Chondrocyte (in vitro differentiated cells): ENCODE measurements around the gene MAP2K6. TPM values are rescaled to one million over a fixed set of nuclear protein-coding genes. Genes with fewer than 3 reads are reported as not detected.

ENCODE experiments used
- DNase-seq: peaks from one replicate; pipeline ENCODE4 v3.0.0; 2021; ENCODE audit warnings: mixed read lengths, low spot score
- H3K27ac Mint-ChIP-seq: one replicate; pipeline ENCODE4 v1.8.0; 2021; ENCODE audit warnings: mild to moderate bottlenecking, moderate library complexity, mixed read lengths; ENCODE audit not compliant: unreplicated experiment
- H3K27me3 Mint-ChIP-seq: 2 replicates; pipeline ENCODE4 v1.8.0; 2021; ENCODE audit warnings: low read depth, mixed read lengths
- H3K36me3 Mint-ChIP-seq: 2 replicates; pipeline ENCODE4 v1.8.0; 2021; ENCODE audit warnings: low read depth, mixed read lengths
- H3K4me1 Mint-ChIP-seq: 2 replicates; pipeline ENCODE4 v1.8.0; 2021; ENCODE audit warnings: low read depth, mild to moderate bottlenecking, mixed read lengths
- H3K4me3 Mint-ChIP-seq: one replicate; pipeline ENCODE4 v1.8.0; 2021; ENCODE audit warnings: mild to moderate bottlenecking, moderate library complexity, mixed read lengths; ENCODE audit not compliant: unreplicated experiment
- H3K9me3 Mint-ChIP-seq: 2 replicates; pipeline ENCODE4 v1.8.0; 2021; ENCODE audit warnings: low read depth, mixed read lengths
- CTCF ChIP-seq: fragments of 200-600 bp; sonication (generic); IDR thresholded peaks from 2 replicates; pipeline ENCODE4 v1.5.0; 2021; ENCODE audit warnings: antibody characterized with exemption, mild to moderate bottlenecking, moderate library complexity
- total RNA-seq: library from RNA; stranded (reverse); gene quantifications from 3 replicates; pipeline ENCODE4 v1.2.1, GENCODE V29; 2021

The MAP2K6 gene
- total RNA-seq, 1 donor from 2014 or later, result 0.75 TPM

- Mint-ChIP-seq H3K27me3 (no peaks in the 10 kb centered on the region), H3K9me3 (no peaks in the 10 kb centered on the region), H3K4me1 (peaks cover 12% of the 10 kb centered on the region), H3K27ac (no peak overlapping the region), H3K4me3 (no peak overlapping the region), H3K36me3 (no peaks in the 10 kb centered on the region)
- no peak for TF ChIP-seq CTCF
- DNase-seq, result no peak
These were observed 102.4 kb downstream of the MAP2K6 start for GRCh38 chr17:69516911-69517310.

- no peak for TF ChIP-seq CTCF
These were observed 104.5 kb downstream of the MAP2K6 start for GRCh38 chr17:69518951-69519350.

GRCh38 chr17:69523244-69523861 is 108.9 kb downstream of the MAP2K6 start:
- H3K4me3 Mint-ChIP-seq, result no peak overlapping the region
- H3K27ac Mint-ChIP-seq, result no peak overlapping the region
- no peaks in the 10 kb centered on the region for H3K36me3 Mint-ChIP-seq

More at GRCh38 chr17:69518951-69519350, 104.5 kb downstream of the MAP2K6 start:
- Mint-ChIP-seq H3K27me3 (no peaks in the 10 kb centered on the region), H3K36me3 (no peaks in the 10 kb centered on the region), H3K9me3 (no peaks in the 10 kb centered on the region), H3K4me3 (no peak overlapping the region), H3K4me1 (peaks cover 12% of the 10 kb centered on the region), H3K27ac (no peak overlapping the region)
- no peak for DNase-seq

GRCh38 chr17:69524854-69525253 is 110.4 kb downstream of the MAP2K6 start:
- peak; percentile 32 for TF ChIP-seq CTCF
- Mint-ChIP-seq H3K4me3 (no peak overlapping the region), H3K4me1 (peaks cover 8% of the 10 kb centered on the region), H3K36me3 (no peaks in the 10 kb centered on the region), H3K9me3 (no peaks in the 10 kb centered on the region), H3K27ac (no peak overlapping the region), H3K27me3 (no peaks in the 10 kb centered on the region)
- no peak for DNase-seq

More at GRCh38 chr17:69523244-69523861, 108.9 kb downstream of the MAP2K6 start:
- no peak for DNase-seq
- peaks cover 8% of the 10 kb centered on the region for H3K4me1 Mint-ChIP-seq
- no peaks in the 10 kb centered on the region for H3K27me3 Mint-ChIP-seq
- no peaks in the 10 kb centered on the region for H3K9me3 Mint-ChIP-seq
- TF ChIP-seq CTCF, result peak; percentile 87

- no peak overlapping the region for H3K4me3 Mint-ChIP-seq
- peak; percentile 93 for TF ChIP-seq CTCF
- H3K9me3 Mint-ChIP-seq, result no peaks in the 10 kb centered on the region
- DNase-seq, result no peak
- H3K4me1 Mint-ChIP-seq, result no peaks in the 10 kb centered on the region
- H3K27me3 Mint-ChIP-seq, result no peaks in the 10 kb centered on the region
- no peak overlapping the region for H3K27ac Mint-ChIP-seq
- H3K36me3 Mint-ChIP-seq, result no peaks in the 10 kb centered on the region
These were observed 111.7 kb downstream of the MAP2K6 start for GRCh38 chr17:69525920-69526841.
